CD4-positive, alpha-beta T cell (primary cell): ENCODE measurements around the gene HPF1. TPM values are rescaled to one million over a fixed set of nuclear protein-coding genes. Genes with fewer than 3 reads are reported as not detected.

Source experiments
- ATAC-seq: fragments of 200-7000 bp; cut with Tn5 transposase; one replicate; pipeline ENCODE4 v1.10.0; 2022; ENCODE audit warnings: mild to moderate bottlenecking; ENCODE audit not compliant: poor library complexity
- CTCF ChIA-PET: fragments of 350-600 bp; sonication (Branson Sonifier 250); formaldehyde crosslinking; loops from one replicate; lab custom pipeline; 2021; ENCODE audit warnings: antibody characterized with exemption, inconsistent platforms; lab: Charles Lee
- POLR2A ChIA-PET: fragments of 350-600 bp; sonication (Branson Sonifier 250); formaldehyde crosslinking; loops from one replicate; lab custom pipeline; 2021; ENCODE audit warnings: antibody characterized with exemption, inconsistent platforms; lab: Charles Lee
- DNase-seq, 14 experiments: peaks; one replicate each; pipeline ENCODE4 v3.0.0-alpha.2; 2013 to 2020; ENCODE audit warnings: mixed read lengths in 2 of 14
- H3K27ac ChIP-seq, 2 donors: one replicate each; pipeline versions ENCODE4 v1.5.1 to v1.7.0; 2013; ENCODE audit warnings: low read length in 2 of 2, low read depth in 1 of 2, mild to moderate bottlenecking in 1 of 2
- H3K27me3 ChIP-seq, 2 experiments: 1 replicate in 1 of 2; 2 replicates in 1 of 2; pipeline versions ENCODE4 v1.6.1 to v1.7.0; 2013; ENCODE audit warnings: low read length in 2 of 2, control low read depth in 1 of 2, mild to moderate bottlenecking in 1 of 2, moderate library complexity in 1 of 2; ENCODE audit not compliant: insufficient read depth in 2 of 2, control insufficient read depth in 1 of 2
- H3K36me3 ChIP-seq: one replicate; pipeline ENCODE4 v1.6.1; 2013; ENCODE audit warnings: low read length, control low read depth; ENCODE audit not compliant: insufficient read depth
- H3K4me1 ChIP-seq: one replicate; pipeline ENCODE4 v1.6.1; 2013; ENCODE audit warnings: low read length, control low read depth; ENCODE audit not compliant: insufficient read depth
- H3K4me3 ChIP-seq: one replicate; pipeline ENCODE4 v1.5.1; 2013; ENCODE audit warnings: mild to moderate bottlenecking, low read length, moderate library complexity
- H3K9me3 ChIP-seq, 2 experiments: 1 replicate in 1 of 2; 2 replicates in 1 of 2; pipeline versions ENCODE4 v1.6.1 to v1.7.0; 2013; ENCODE audit warnings: low read length in 2 of 2, mild to moderate bottlenecking in 2 of 2, control low read depth in 1 of 2, moderate library complexity in 1 of 2; ENCODE audit not compliant: control insufficient read depth in 1 of 2, insufficient read depth in 1 of 2
- H3K27ac Mint-ChIP-seq: one replicate; pipeline ENCODE4 v1.8.0; 2020; ENCODE audit warnings: mixed read lengths
- H3K27me3 Mint-ChIP-seq: one replicate; pipeline ENCODE4 v1.8.0; 2021; ENCODE audit warnings: mixed read lengths
- H3K36me3 Mint-ChIP-seq: one replicate; pipeline ENCODE4 v1.8.0; 2021; ENCODE audit warnings: low read depth, mixed read lengths
- H3K4me1 Mint-ChIP-seq: one replicate; pipeline ENCODE4 v1.8.0; 2021; ENCODE audit warnings: low read depth, mixed read lengths
- H3K4me3 Mint-ChIP-seq: one replicate; pipeline ENCODE4 v1.8.0; 2020; ENCODE audit warnings: mild to moderate bottlenecking, mixed read lengths
- H3K9me3 Mint-ChIP-seq: one replicate; pipeline ENCODE4 v1.8.0; 2020; ENCODE audit warnings: mixed read lengths
- CTCF ChIP-seq: fragments of 200-600 bp; IDR thresholded peaks from one replicate; pipeline ENCODE4 v1.8.0; 2022; ENCODE audit warnings: antibody characterized with exemption, mild to moderate bottlenecking
- intact Hi-C, 2 experiments: fragments of 100-400 bp; cut with DNase I in 1 of 2; cut with micrococcal nuclease in 1 of 2; formaldehyde crosslinking; loops; one replicate each; pipeline versions ENCODE4 v1.15.1 to v1.9.0; 2023 to 2025; cut with DNase I, micrococcal nuclease
- total RNA-seq, 174 experiments: library from RNA in 2 of 174; stranded (reverse) in 2 of 174; gene quantifications; one replicate each; pipeline ENCODE4 v1.2.3 and lab custom pipeline; 2021 to 2026

HPF1 gene
- total RNA-seq, 2 experiments from 2014 or later = 4.4 to 4.8 TPM

- intact Hi-C loops = no loop called here
- no peak for DNase-seq
- no peak for TF ChIP-seq CTCF
- H3K4me1 Mint-ChIP-seq = no peaks in the 10 kb centered on the region
- no peak for ATAC-seq
- Histone ChIP-seq H3K27me3 (no peaks in the 10 kb centered on the region), H3K4me1 (no peaks in the 10 kb centered on the region), H3K9me3 (no peaks in the 10 kb centered on the region), H3K36me3 (no peaks in the 10 kb centered on the region), H3K4me3 (no peak overlapping the region), H3K27ac (no peak overlapping the region)
- CTCF ChIA-PET = no interaction called here
- no peaks in the 10 kb centered on the region for H3K36me3 Mint-ChIP-seq
- POLR2A ChIA-PET = no interaction called here
- H3K4me3 Mint-ChIP-seq = no peak overlapping the region
- no peaks in the 10 kb centered on the region for H3K9me3 Mint-ChIP-seq
- H3K27ac Mint-ChIP-seq = no peak overlapping the region
- peaks cover 3% of the 10 kb centered on the region for H3K27me3 Mint-ChIP-seq
Measured at GRCh38 chr4:169765835-169766234, 8.1 kb upstream of the HPF1 start.

GRCh38 chr4:169761846-169762245, 4.1 kb upstream of the HPF1 start:
- no peak for TF ChIP-seq CTCF
- Histone ChIP-seq H3K27me3 (no peaks in the 10 kb centered on the region), H3K4me3 (no peak overlapping the region), H3K4me1 (peaks cover 10% of the 10 kb centered on the region), H3K36me3 (no peaks in the 10 kb centered on the region), H3K27ac (no peak overlapping the region), H3K9me3 (no peaks in the 10 kb centered on the region)
- Mint-ChIP-seq H3K4me3 (no peak overlapping the region), H3K9me3 (no peaks in the 10 kb centered on the region), H3K27me3 (peaks cover 3% of the 10 kb centered on the region), H3K27ac (no peak overlapping the region), H3K4me1 (peaks cover 15% of the 10 kb centered on the region), H3K36me3 (no peaks in the 10 kb centered on the region)
- ATAC-seq = no peak
- DNase-seq = no peak
- intact Hi-C loops = no loop called here
- POLR2A ChIA-PET = no interaction called here
- CTCF ChIA-PET = no interaction called here

GRCh38 chr4:169758401-169758962, 738 bp upstream of the HPF1 start:
- peak in 2 of 14 experiments; percentile 9 to 18 for DNase-seq
- peak overlapping the region; percentile 26 for H3K27ac Mint-ChIP-seq
- Histone ChIP-seq H3K4me3 (no peak overlapping the region), H3K9me3 (no peaks in the 10 kb centered on the region), H3K27ac (no peak overlapping the region), H3K4me1 (peaks cover 17% of the 10 kb centered on the region), H3K36me3 (no peaks in the 10 kb centered on the region), H3K27me3 (no peaks in the 10 kb centered on the region)
- no peak for ATAC-seq
- TF ChIP-seq CTCF = no peak
- H3K36me3 Mint-ChIP-seq = no peaks in the 10 kb centered on the region
- intact Hi-C loops = loop anchor here (2.0 to 10.0 kb wide), 5 partner anchors 96 to 1441 kb away; partner anchors contain the start of genes DDX60 (in 1 of the 2), DDX60L (in 1 of the 2) and MFAP3L (in 1 of the 2)
- H3K4me3 Mint-ChIP-seq = peak overlapping the region; percentile 85
- ChIA-PET POLR2A (no interaction called here), CTCF (no interaction called here)
- peaks cover 33% of the 10 kb centered on the region for H3K4me1 Mint-ChIP-seq
- H3K27me3 Mint-ChIP-seq = no peaks in the 10 kb centered on the region
- H3K9me3 Mint-ChIP-seq = no peaks in the 10 kb centered on the region
